ENCODE results near the gene CDHR3. TPM values are rescaled to one million over a fixed set of nuclear protein-coding genes. Genes with fewer than 3 reads are reported as not detected.

CDHR3 gene
- total and polyA plus RNA-seq, 9 of the 15 experiments (the other 6 are each of a cell fraction or from before 2014, with no cell fraction given): 0.03 to 0.66 (median 0.24) TPM; not detected in 1

DNA sequence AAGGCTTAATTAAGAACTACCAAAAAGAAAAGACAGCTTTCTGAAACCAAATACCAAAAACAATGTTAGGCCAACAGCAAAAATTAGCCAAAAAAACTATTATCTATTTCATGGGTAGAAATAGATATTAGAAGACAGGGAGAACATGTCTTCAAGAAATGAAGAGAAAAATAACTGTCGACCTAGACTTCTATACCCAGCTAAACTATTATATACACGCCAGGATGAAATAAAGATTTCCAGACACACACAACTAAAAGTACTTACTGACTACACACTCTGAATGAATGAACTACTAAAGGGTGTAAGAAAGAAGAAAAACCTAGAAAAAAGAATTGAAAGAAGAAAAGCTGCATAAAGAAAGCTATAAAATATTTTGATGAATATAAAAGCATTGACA lies 11.5 kb upstream of the CDHR3 start:
- FAIRE-seq: no peak
- ATAC-seq: no peak
- TF ChIP-seq EP300 (IDR thresholded peaks at IDR 0.05; ENCODE audit: low read length) (no peak), TRIM28 (IDR thresholded peaks at IDR 0.05) (peak; percentile 78), SMAD4 (CRISPR knock-in tag; conservative IDR thresholded peaks at IDR 0.05) (no peak), HMG20B (CRISPR knock-in tag; IDR thresholded peaks at IDR 0.05) (no peak), CREM (IDR thresholded peaks at IDR 0.05; ENCODE audit: low read depth) (no peak), NFXL1 (CRISPR knock-in tag; IDR thresholded peaks at IDR 0.05) (no peak), PCBP1 (IDR thresholded peaks at IDR 0.05; ENCODE audit: low read depth, low read length, poor library complexity, severe bottlenecking) (no peak), CREBBP (IDR thresholded peaks at IDR 0.05; ENCODE audit: low read depth, low read length) (no peak), ERF (CRISPR knock-in tag; IDR thresholded peaks at IDR 0.05) (no peak), OTX1 (CRISPR knock-in tag; IDR thresholded peaks at IDR 0.05) (no peak), E2F6 (IDR thresholded peaks at IDR 0.05; ENCODE audit: borderline replicate concordance in 1 of 2, extremely low read depth in 1 of 2, insufficient read depth in 1 of 2, insufficient read length in 1 of 2, low read depth in 1 of 2, low read length in 1 of 2, poor library complexity in 1 of 2, severe bottlenecking in 1 of 2) (no peak), ZFP1 (CRISPR knock-in tag; IDR thresholded peaks at IDR 0.05) (peak; percentile 95), CBX3 (IDR thresholded peaks at IDR 0.05; ENCODE audit: borderline replicate concordance in 1 of 2, low read length in 2 of 2) (peak in 1 of 2 experiments; percentile 46; a peak in 1 of 3 replicates), NEUROD1 (IDR thresholded peaks at IDR 0.05; ENCODE audit: borderline replicate concordance, low read depth, low read length, partially characterized antibody) (no peak), MTA1 (IDR thresholded peaks at IDR 0.05; ENCODE audit: borderline replicate concordance) (no peak), ARID3B (CRISPR knock-in tag; IDR thresholded peaks at IDR 0.05; ENCODE audit: borderline replicate concordance) (no peak), EWSR1 (IDR thresholded peaks at IDR 0.05; ENCODE audit: borderline replicate concordance, low read depth, partially characterized antibody) (no peak), ZNF766 (CRISPR knock-in tag; conservative IDR thresholded peaks at IDR 0.05) (no peak), NFE2L1 (tag; IDR thresholded peaks at IDR 0.05; ENCODE audit: borderline replicate concordance, low read depth) (no peak), ZNF133 (CRISPR knock-in tag; IDR thresholded peaks at IDR 0.05) (no peak), XRCC5 (IDR thresholded peaks at IDR 0.05; ENCODE audit: low read depth, low read length) (no peak), NCOA1 (IDR thresholded peaks at IDR 0.05; ENCODE audit: low read depth) (no peak), HOXB6 (CRISPR knock-in tag; IDR thresholded peaks at IDR 0.05; ENCODE audit: borderline replicate concordance) (no peak), ZNF165 (CRISPR knock-in tag; IDR thresholded peaks at IDR 0.05; ENCODE audit: borderline replicate concordance) (no peak)

More for the DNA sequence above, 11.5 kb upstream of the CDHR3 start:
- H3K4me2 ChIP-seq (ENCODE audit: insufficient read depth, low read length): no peak overlapping the region
- H3K27ac ChIP-seq (ENCODE audit: extremely low read depth, low read depth, low read length): no peak overlapping the region
- H3K9me1 ChIP-seq (ENCODE audit: control insufficient read depth, insufficient read depth, low read length): no peaks in the 10 kb centered on the region
- BruUV-seq (replicated peaks): no TSS peak
- H3K79me2 ChIP-seq (ENCODE audit: control insufficient read depth, insufficient read depth, low read length): no peaks in the 10 kb centered on the region
- H3K27me3 ChIP-seq (ENCODE audit: control insufficient read depth in 2 of 2, insufficient read depth in 2 of 2, low read length in 2 of 2): peaks cover 7 to 10% of the 10 kb centered on the region in 2 experiments; a peak in 3 of 5 replicates
- no peaks in the 10 kb centered on the region for H3K36me3 ChIP-seq (ENCODE audit: control insufficient read depth, insufficient read depth, low read length)
- no peak for DNase-seq (ENCODE audit: extremely low read depth in 1 of 4, low spot score in 3 of 4)
- no peak overlapping the region for H3K9ac ChIP-seq (ENCODE audit: insufficient read depth in 1 of 2, low read depth in 2 of 2, low read length in 2 of 2)
- intact Hi-C loops (cut with micrococcal nuclease): no loop called here
- 0% methylated on average over 2 of the region's 2 CpGs for WGBS (ENCODE audit: insufficient coverage, low coverage, missing lambda C conversion rate)
- no peak overlapping the region for H3K4me3 ChIP-seq
- no peaks in the 10 kb centered on the region for H4K20me1 ChIP-seq (replicated peaks; ENCODE audit: control insufficient read depth, insufficient read depth, low read length)
- peaks cover 0 to 6% of the 10 kb centered on the region in 2 experiments; a peak in 1 of 5 replicates for H3K4me1 ChIP-seq (replicated peaks in 1 of 2; ENCODE audit: control insufficient read depth in 2 of 2, insufficient read depth in 2 of 2, low read length in 2 of 2)
- POLR2A ChIA-PET: no interaction called here
- in situ Hi-C loops (cut with MboI): no loop called here
- CTCF ChIA-PET (ENCODE audit: low intra/inter-chr PET ratio): no interaction called here
- H3K9me3 ChIP-seq (replicated peaks; ENCODE audit: control insufficient read depth, insufficient read depth, low read depth, low read length): peaks cover 3% of the 10 kb centered on the region; the same call in 1 of the 2 replicates
- no peak overlapping the region for H2AFZ ChIP-seq (ENCODE audit: low read depth, low read length)

All from K562 (cell line).